Posterior vena cava (tissue), 2 donors: ENCODE measurements around the gene CDK7. TPM values are rescaled to one million over a fixed set of nuclear protein-coding genes. Genes with fewer than 3 reads are reported as not detected.
"Not testable (repeated sequence)": the region's sequence is repeated elsewhere in the genome, so short reads cannot be mapped to it uniquely, and the experiment has no call there.

Experiments
- DNase-seq: peaks from one replicate; pipeline ENCODE4 v3.0.0-alpha.2; 2020; ENCODE audit warnings: low spot score
- intact Hi-C, 2 donors: fragments of 100-400 bp; cut with DNase I; formaldehyde crosslinking; loops; one replicate each; pipeline versions ENCODE4 v1.14.1 to v1.14.2; 2022 to 2023
- long read RNA-seq, 2 donors: library from polyadenylated mRNA; unstranded; transcript quantifications; one replicate each; pipeline ENCODE4 v2.0.0, GENCODE V29; 2020 to 2021
- total RNA-seq, 2 donors: library from RNA; stranded (reverse); fragmentation: NEBNext Ultra II Directional; extraction: Animal tissue kit (Norgen Biotek cat#: 25700); gene quantifications; one replicate each; pipeline ENCODE4 v1.2.1, GENCODE V29; 2021
- donor health status: DM: yes; HTN: yes; CAD: no.
- donor health status: DM: yes; HTN: yes; CAD: no.

CDK7 gene
- total RNA-seq: 10 to 100 TPM; 14.6 to 19.5 TPM
- long read RNA-seq, donor 1, transcript CDK7-201 (12 exons, 1,439 nt): major isoform, 5 of 6 reads
- long read RNA-seq, donor 1, partial matches to known transcripts: 1 of 6 reads
- long read RNA-seq, donor 1, other reads (novel, unspliced or antisense): 0 of 6 reads
- long read RNA-seq, donor 2, transcript CDK7-201 (12 exons, 1,439 nt): major isoform, 23 of 28 reads
- long read RNA-seq, donor 2, partial matches to known transcripts: 1 of 28 reads
- long read RNA-seq, donor 2, other reads (novel, unspliced or antisense): 2 of 28 reads

DNA sequence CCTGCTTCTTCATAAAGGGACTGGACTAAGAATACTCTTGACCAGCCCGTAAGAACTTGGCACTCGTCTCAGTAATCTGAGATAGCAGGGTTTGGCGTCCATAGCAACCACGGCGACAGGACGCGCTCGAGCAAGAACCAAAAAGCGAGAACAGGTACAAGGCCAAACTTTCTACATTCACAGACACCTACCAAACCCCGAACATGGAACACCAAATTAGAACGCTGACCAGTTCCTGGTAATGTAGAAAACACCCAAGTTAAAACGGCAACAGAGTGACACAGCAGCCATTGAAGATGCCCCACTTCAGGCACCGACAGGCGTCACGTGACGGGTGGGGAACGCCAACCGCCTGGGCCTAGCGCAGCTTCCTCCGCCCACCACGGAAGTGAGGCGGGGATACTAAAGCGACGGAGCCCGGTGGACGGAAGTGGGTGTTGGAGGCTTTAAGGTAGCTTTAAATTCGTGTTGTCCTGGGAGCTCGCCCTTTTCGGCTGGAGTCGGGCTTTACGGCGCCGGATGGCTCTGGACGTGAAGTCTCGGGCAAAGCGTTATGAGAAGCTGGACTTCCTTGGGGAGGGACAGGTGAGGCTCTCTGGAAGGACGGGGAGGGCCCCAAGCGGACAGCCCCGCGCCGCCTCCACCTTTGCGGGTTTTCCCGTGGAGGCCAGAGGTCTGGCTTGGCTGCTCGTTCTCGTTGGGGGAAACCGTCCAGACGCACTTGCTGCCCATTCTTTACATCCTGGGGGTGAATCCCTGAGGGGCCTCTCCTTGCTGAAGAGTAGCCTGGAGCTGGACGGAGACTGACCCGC lies at the start of gene CDK7:
CDK7 (plus strand) TSS at position 430 of the 812 bp plus-strand sequence; CDS start at position 520, 90 bp downstream.
- peak; percentile 99 for DNase-seq
- intact Hi-C loops: no loop called here

DNA sequence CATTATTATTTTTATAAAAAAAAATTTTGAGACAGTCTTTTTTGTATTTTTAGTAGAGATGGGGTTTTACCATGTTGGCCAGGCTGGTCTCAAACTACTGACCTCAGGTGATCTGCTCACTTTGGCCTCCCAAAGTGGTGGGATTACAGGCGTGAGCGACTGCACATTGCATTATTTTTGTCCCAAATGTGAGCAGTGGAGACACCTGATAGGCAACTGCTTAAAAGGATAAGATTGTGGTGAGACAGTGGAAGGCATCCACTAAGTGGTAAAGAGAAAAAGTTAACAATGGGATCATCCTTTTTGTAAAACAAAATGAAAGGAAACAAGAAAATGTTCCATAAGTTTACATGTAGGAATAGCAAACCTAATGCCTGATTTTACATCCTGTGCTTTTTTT lies 47.3 kb upstream of the CDK7 start:
- no peak for DNase-seq
- intact Hi-C loops: no loop called here

DNA sequence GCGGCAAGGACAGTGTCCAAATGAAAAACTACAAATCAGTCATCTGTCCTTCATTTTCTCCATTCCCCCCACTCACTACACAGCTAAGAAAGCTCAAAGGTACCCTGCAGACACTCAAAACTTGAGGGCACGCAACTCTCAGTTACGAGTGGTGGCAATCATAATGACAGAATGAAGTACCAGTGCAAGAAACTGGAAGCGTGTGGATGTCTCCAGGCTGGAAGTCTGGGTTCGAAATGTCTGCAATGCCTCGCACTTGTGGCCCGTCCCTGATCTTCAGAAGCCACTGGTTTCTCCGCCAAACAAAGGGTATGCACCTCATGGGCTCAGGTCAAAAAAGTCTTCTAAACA lies 45.9 kb upstream of the CDK7 start:
- intact Hi-C loops: no loop called here
- no peak for DNase-seq

DNA sequence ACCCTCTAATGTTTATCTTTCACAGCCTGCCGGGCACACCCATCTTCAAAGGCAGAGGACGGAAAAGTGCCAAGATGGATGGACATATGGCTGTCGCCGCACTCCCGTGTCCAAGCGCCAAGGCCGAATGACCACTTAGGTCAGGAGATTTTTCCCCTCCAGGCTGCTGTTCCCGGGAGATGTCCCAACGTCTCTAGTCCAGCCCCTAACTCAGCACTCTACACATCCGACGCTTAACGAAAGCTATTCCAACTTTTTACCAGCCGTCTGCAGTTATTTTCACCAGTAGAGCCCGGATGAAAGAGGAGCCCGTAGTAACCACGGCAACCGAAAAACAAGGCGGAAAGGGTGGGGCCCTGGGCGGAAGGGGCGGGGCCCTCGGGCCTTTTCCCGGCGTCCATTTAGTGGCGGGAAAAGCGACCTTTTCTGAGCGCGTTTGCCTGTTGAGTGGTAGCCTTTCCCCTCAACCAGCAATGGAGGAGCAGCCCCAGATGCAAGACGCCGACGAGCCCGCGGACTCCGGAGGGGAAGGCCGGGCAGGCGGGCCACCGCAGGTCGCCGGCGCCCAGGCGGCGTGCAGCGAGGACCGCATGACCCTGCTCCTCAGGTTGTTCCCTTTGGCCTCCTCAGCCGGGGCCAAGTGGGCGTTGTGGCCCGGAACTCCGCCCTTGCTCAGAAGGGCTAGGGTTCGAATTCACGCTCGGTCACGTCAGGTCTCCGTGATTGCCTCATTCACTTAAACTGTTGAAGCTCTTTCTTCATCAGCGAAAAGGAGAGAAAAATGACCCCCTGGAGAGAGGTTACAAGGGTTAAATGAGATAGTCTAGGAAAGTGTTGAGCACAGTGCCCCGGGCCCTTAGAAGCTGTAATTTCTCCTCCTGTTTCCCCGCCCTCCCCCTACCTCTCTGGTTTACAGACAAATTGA lies 45.3 kb upstream of the CDK7 start, which contains the start of gene CENPH:
CENPH (plus strand) TSS at position 422 of the 925 bp plus-strand sequence; CDS start at position 474, 52 bp downstream.
- peak; percentile 97 for DNase-seq
- intact Hi-C loops: no loop called here

DNA sequence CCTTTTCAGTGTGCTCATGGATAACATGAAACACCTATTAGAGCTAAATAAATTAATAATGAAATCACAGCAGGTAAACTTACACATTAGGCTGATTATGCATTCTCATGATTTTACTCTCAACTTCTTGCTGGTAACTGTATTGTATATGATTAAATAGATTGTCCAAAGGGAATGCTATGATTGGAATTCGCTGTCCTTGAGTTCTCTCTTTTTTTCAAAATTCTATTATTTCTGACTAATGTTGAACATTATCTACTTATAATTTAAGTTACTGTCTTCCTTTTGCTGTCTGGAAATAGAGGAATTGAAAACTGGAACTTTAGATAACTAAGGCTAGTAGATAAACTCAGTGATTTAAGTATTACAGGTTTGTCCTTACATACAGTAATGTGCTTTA lies 32.2 kb upstream of the CDK7 start:
- intact Hi-C loops: no loop called here
- no peak for DNase-seq

DNA sequence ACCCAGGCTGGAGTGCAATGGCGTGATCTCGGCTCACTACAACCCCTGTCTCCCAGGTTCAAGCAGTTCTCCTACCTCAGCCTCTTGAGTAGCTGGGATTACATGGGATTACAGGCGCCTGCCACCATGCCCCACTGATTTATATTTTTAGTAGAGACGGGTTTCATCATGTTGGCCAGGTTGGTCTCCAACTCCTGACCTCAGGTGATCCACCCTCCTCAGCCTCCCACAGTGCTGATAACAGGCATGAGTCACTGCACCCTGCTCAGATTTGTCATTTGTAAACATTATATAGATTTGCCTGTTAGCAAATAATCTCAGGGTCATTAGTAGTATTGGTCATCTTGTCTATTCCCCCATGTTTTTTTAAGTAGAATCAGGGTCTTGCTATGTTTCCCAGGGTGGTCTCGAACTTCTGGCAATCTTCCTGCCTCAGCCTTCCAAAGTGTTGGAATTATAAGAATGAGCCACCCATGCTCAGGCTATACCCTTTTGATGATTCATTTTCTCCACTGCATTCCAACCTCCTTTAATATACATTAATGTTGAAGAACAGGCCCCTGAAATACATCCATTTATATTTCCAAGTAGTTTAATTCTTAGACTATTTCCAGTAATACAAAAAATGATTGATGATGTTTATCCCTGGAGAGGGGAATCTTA lies 28.0 kb upstream of the CDK7 start:
- DNase-seq: no peak
- intact Hi-C loops: no loop called here

DNA sequence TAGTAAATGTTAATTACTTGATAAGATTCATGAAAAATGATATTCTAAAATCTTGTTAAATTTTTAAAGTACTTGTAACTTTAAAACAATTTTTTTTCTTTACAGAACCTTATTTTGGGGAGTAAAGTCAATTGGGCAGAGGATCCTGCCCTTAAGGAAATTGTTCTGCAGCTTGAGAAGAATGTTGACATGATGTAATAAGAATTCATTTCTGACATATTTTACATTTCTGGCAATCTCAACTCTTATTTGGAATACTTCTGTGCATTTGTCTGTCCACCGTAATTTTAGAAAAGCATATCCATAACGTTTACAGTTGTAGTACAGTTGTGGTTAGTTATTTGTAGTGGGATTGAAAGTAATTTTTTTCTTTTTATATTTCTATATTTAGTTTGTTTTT lies 25.1 kb upstream of the CDK7 start:
- intact Hi-C loops: no loop called here
- DNase-seq: no peak

DNA sequence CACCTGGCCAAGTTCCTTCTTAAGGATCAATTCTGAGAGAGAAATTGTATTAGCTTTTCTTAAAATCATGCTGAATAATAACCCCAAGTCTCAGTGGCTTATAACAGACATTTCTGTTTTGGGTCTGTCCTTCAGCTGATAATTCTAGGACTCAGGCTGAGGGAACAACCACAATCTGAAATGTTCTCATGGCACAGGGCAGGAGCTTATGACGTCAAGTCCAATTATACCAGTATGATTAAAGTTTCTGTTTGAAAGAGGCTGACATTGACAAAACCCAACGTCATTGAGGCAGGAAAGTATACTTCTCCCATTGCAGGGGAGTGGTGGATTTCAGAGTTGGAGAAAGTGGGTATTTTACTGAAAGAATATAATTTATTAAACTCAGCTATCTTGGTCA lies 23.5 kb upstream of the CDK7 start:
- no peak for DNase-seq
- intact Hi-C loops: no loop called here

DNA sequence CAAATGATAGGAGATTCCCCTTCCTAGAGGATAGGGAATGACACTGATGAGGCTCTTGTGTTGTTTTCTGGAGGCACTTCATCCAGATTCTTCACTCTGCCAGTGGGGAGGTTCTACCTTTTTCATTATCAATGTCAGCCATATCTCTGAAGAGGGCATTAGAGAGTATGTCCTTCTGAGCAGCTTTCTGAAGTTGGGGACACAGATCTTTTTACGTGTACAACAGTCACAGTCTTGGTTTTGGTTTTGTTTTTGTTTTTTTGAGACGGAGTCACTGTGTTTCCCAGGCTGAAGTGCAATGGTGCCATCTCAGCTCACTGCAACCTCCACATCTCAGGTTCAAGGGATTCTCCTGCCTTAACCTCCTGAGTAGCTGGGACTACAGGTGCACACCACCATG lies 22.7 kb upstream of the CDK7 start:
- DNase-seq: no peak
- intact Hi-C loops: no loop called here

DNA sequence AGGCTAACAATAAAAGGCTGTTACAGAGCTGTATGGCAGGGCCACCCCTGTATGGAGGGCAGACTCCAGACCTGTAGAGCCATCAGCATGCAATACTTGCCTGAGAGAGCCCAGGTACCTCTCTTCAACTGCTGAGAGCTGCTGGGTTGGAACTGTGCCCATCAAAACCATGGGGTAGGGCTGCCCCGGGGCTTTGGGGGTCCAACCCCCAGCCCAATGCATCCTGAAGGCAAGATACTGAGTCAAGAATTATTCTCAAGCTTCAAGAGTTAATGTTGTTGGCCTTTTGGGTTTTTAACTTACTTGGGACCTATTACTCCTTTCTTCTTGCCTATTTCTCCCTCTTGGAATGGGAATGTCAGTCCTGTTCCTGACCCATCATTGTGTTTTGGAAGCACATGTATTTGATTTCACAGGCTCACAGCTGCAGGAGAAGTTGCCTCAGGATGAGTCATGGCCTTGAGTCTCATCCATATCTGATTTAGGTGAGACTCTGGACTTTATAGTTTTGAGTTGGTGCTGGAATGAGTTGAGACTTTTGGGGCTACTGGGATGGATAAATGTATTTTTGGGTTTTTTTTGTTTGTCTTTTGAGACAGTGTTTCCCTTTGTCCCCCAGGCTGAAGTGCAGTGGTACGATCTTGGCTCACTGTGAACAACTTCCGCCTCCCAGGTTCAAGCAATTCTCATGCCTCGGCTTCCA lies 21.0 kb upstream of the CDK7 start:
- intact Hi-C loops: no loop called here
- DNase-seq: no peak

DNA sequence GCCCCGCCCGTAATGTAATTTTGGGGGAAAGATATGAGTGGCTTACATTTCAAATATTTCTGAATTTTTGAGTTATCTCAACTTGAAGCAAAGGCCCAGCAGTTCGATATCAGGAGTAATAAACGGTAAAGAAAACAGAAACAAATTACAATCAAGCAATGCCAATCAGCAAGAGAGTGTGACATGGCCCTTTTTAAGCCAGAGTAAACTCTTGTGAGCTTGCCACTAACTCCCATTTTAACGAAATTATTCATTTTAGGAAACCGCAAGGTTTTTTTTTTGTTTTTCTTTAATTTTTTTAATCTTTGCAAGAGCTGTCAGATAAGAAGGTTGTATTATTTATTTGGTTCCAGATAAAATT lies 17.6 kb upstream of the CDK7 start:
- intact Hi-C loops: no loop called here
- no peak for DNase-seq

DNA sequence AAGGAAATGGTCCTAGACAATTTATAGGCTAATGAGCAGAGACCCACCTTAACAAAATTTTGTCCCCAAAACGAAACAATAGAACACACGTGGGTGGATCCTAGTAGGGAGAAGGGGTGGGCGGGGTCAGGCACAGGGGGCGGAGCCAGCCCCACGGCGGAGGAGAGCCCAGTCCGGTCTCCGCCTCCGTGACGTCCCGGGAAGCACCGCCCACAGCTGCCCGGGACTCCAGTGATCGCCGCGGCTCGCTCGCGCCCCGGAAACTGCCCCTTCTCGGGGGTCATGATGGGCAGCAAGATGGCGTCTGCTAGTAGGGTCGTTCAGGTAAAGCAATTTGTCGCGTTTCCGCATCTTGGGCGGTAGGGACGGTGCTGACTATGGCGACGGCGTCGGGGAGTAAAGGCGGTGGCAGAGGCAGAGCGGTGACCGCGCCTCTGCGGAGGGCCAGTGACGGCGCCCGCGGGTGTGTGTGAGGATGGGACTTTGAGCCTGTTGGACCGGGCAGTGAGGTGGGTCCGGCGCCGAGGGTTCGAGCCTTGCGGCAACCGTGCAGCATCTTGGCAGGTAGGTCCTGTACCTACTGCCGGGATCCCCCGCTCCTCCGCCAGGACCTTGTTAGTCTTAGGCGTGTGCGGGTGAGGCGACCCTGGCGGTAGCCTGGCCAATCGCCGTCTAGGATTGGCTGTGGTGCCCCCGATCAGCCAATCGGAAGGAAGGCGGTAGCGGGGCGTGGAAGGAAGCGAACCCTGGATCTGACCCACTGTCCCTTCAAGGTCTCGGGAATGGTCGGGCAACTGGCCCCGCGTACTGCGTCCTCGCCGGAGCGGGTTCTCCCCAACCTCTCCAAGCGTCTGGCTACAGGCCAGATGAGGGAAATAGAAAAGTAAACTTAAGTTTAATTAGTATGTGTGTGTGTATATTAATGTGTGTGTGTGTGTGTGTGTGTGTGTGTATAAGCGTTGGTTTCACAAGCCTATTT lies 16.8 kb upstream of the CDK7 start:
- peak; percentile 99 for DNase-seq
- intact Hi-C loops: no loop called here

DNA sequence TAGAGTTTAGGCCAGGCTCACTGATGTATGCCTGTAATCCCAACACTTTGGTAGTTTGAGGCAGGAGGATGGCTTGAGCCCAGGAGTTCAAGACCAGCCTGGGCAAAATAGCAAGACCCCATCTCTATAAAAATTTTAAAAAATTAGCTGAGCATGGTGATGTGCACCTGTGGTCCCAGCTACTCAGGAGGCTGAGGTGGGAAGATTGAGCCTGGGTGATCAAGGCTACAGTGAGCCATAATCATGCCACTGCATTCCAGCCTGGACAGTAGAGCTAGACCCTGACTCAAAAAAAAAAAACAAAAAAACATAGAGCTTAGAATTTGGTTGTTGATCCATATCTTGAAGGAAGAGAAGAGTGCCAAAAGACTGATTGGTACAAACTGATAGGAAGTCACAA lies 14.7 kb upstream of the CDK7 start:
- DNase-seq: no peak
- intact Hi-C loops: no loop called here

DNA sequence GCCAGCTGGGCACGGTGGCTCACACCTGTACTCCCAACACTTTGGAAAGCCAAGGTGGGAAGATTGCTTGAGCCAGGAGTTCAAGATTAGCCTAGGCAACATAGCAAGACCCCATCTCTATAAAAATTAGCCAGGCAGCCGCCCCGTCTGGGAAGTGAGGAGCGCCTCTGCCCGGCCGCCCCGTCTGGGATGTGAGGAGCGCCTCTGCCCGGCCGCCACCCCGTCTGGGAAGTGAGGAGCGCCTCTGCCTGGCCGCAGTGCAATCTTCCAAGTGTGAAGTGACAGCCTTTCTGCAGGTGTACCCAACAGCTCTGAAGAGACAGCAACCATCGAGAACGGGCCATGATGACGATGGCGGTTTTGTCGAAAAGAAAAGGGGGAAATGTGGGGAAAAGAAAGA lies 14.3 kb upstream of the CDK7 start:
- peak; percentile 42 for DNase-seq
- intact Hi-C loops: not testable (repeated sequence)

DNA sequence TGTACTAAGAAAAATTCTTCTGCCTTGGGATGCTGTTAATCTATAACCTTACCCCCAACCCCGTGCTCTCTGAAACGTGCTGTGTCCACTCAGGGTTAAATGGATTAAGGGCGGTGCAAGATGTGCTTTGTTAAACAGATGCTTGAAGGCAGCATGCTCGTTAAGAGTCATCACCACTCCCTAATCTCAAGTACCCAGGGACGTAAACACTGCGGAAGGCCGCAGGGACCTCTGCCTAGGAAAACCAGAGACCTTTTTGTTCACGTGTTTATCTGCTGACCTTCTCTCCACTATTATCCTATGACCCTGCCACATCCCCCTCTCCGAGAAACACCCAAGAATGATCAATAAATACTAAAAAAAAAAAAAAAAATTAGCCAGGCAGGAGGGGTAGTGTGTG lies 13.9 kb upstream of the CDK7 start:
- intact Hi-C loops, DNase-seq: not testable (repeated sequence)

DNA sequence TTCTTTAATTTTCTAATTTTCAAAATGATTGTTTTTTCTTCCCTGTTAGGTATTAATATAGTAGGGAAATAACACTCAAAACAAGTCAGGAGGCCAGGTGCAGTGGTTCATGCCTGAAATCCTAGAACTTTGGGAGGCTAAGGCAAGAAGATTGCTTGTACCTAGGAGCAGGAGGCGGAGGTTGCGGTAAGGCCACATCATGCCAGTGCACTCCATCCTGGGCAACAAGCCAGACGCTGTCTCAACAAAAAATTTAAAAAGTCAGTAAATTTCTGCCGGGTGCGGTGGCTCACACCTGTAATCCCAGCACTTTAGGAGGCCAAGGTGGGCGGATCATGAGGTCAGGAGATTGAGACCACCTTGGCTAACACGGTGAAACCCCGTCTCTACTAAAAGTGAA lies 10.2 kb upstream of the CDK7 start:
- intact Hi-C loops: no loop called here
- no peak for DNase-seq

DNA sequence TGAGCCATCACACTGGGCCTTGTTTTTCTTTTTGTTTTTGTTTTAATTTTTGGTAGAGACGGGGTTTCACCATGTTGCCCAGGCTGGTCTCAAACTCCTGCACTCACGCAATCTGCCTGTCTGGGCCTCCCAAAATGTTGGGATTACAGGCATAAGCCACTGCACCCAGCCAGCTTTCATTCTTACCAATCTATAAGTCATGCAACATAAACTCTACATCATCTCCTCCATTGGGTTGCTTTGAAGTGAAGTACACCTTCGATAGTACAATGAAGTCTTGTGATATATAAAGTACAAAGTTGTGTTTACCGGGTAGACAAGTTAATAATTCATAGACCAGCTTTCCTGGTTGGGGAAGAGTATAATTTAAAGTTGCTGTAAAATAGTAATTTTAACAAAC lies 8.8 kb upstream of the CDK7 start:
- intact Hi-C loops: no loop called here
- DNase-seq: no peak

DNA sequence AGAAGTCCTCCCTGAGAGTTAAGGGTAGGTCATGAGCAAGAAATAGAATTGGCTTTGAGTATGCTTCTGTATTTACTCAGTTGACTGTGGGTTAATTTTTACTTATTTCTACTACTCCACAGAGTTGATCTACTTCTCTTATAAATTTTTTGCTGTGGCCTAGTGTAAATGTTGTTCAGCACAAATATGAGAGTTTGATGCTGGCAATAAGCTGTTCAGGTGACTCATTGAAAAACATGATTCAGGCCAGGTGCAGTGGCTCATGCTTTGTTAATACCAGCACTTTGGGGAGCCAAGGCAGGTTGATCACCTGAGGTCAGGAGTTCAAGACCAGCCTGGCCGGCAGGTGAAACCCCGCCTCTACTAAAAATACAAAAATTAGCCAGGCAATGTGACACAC lies 4.5 kb upstream of the CDK7 start:
- no peak for DNase-seq
- intact Hi-C loops: no loop called here
